ENCODE measurements around the gene NPHP1. TPM values are rescaled to one million over a fixed set of nuclear protein-coding genes. Genes with fewer than 3 reads are reported as not detected.
A peak's percentile ranks its signal among the peaks of the same experiment; 100 is the strongest.

Gene NPHP1
- total RNA-seq, 6 experiments from 2014 or later, result 5.5 to 8.7 (median 6.3) TPM

DNA sequence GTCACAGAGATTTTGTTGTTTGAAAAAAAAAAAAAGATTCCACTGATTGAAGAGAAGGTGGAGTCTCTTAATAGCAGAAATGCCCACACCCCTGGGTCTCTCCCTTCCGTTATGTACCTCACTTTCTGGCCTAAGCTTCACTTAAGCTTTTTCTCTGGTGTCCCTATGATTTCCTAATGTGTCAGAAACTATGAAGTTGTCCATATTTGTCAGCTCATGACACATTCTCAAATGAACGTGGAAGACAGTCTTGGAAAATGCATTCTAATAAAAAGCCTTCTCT lies 83.8 kb downstream of the NPHP1 start:
- Mint-ChIP-seq H3K27ac (no peak overlapping the region), H3K27me3 (ENCODE audit: insufficient read depth) (peaks cover 8% of the 10 kb centered on the region), H3K4me3 (no peak overlapping the region), H3K9me3 (no peaks in the 10 kb centered on the region), H3K36me3 (ENCODE audit: low read depth) (no peaks in the 10 kb centered on the region), H3K4me1 (ENCODE audit: low read depth) (peaks cover 33% of the 10 kb centered on the region)
- TF ChIP-seq, protein P1, sequence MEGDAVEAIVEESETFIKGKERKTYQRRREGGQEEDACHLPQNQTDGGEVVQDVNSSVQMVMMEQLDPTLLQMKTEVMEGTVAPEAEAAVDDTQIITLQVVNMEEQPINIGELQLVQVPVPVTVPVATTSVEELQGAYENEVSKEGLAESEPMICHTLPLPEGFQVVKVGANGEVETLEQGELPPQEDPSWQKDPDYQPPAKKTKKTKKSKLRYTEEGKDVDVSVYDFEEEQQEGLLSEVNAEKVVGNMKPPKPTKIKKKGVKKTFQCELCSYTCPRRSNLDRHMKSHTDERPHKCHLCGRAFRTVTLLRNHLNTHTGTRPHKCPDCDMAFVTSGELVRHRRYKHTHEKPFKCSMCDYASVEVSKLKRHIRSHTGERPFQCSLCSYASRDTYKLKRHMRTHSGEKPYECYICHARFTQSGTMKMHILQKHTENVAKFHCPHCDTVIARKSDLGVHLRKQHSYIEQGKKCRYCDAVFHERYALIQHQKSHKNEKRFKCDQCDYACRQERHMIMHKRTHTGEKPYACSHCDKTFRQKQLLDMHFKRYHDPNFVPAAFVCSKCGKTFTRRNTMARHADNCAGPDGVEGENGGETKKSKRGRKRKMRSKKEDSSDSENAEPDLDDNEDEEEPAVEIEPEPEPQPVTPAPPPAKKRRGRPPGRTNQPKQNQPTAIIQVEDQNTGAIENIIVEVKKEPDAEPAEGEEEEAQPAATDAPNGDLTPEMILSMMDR (IDR thresholded peaks at IDR 0.05), result no peak
- DNase-seq, result no peak

DNA sequence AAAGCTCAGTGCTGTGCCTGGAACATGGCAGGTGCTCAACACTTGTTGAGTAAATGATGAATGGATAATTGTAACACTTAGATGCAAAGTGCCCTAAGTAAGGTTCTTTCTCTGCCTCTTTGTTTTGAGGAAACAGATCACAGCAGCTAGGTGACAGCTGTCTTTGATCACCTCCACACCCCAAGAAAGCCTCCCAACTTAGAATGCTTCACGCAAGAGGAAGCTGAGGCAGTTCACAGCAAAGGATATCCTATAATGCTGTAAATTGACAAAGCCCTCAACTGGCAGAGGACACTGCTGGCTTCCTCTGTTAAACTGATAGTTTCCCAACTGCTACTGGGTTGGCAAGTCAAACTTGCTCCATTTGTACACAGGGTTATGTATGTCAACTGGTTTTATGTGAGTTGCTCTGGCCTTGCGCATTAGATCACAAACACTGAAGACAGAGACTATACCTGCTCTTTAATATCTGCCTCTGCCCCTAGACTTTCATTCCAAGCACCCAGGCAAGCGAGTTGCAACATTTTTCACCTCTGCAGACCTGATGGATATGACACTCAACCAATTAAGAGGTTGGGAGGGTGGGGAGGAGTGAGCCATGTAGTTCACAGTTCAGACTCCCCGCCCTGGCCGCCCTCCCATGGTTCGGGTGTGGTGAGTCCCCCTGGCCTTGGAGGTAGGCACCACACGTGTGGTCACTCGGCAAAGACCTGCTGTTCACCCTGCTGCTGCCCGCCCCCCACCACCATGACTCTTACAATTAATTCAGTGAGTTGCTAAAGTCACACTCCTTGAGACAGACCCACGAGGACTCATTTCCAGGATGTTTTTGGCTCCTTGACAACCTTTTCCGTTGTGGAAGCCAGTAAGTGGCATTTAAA lies 84.4 kb downstream of the NPHP1 start:
- TF ChIP-seq, protein P1 (IDR thresholded peaks at IDR 0.05), result no peak
- DNase-seq, result no peak
- Mint-ChIP-seq H3K9me3 (no peaks in the 10 kb centered on the region), H3K27ac (no peak overlapping the region), H3K4me1 (ENCODE audit: low read depth) (peaks cover 31% of the 10 kb centered on the region), H3K36me3 (ENCODE audit: low read depth) (no peaks in the 10 kb centered on the region), H3K27me3 (ENCODE audit: insufficient read depth) (peaks cover 8% of the 10 kb centered on the region), H3K4me3 (no peak overlapping the region)

DNA sequence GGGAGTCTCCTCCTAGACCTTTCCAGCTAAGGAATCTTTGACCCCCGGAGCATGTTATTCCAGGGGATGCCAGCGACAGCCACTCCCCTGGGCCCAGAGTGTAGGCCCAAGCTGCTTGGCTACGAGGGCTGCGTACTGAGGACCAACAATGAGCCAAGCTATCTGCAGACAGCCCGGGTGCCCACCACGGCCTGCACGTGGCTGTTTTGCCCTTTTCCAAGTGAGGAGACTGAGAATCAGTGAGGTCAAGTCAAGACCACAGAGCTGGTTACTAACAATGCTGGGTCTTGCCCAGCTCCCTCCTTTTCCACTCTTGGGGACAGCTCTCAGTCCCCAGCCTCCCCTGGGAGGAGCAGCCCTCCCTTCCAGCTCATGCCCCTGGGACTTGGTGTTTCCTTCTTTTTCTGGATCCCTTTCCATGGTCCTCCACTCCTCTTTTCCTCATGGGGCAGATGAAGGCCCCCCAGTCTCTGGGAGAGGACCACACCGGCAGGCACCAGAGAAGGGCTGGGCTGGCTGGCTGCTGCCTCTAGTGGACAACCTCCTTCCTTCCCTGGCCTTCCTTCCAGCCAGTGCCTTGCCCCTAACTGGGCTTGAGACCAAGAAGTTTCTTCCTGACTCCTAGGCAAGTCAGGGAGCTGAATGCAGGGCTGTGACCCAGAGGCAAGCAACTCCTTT lies 88.6 kb downstream of the NPHP1 start:
- DNase-seq, result peak; percentile 67
- peaks cover 37% of the 10 kb centered on the region for H3K4me1 Mint-ChIP-seq (ENCODE audit: low read depth)
- H3K27ac Mint-ChIP-seq, result peak overlapping the region; percentile 60; the same call in 1 of the 2 replicates
- peak overlapping the region; percentile 82 for H3K4me3 Mint-ChIP-seq
- TF ChIP-seq, protein P1 (IDR thresholded peaks at IDR 0.05), result peak; percentile 81
- H3K9me3 Mint-ChIP-seq, result no peaks in the 10 kb centered on the region
- peaks cover 18% of the 10 kb centered on the region for H3K36me3 Mint-ChIP-seq (ENCODE audit: low read depth)
- H3K27me3 Mint-ChIP-seq (ENCODE audit: insufficient read depth), result peaks cover 8% of the 10 kb centered on the region

DNA sequence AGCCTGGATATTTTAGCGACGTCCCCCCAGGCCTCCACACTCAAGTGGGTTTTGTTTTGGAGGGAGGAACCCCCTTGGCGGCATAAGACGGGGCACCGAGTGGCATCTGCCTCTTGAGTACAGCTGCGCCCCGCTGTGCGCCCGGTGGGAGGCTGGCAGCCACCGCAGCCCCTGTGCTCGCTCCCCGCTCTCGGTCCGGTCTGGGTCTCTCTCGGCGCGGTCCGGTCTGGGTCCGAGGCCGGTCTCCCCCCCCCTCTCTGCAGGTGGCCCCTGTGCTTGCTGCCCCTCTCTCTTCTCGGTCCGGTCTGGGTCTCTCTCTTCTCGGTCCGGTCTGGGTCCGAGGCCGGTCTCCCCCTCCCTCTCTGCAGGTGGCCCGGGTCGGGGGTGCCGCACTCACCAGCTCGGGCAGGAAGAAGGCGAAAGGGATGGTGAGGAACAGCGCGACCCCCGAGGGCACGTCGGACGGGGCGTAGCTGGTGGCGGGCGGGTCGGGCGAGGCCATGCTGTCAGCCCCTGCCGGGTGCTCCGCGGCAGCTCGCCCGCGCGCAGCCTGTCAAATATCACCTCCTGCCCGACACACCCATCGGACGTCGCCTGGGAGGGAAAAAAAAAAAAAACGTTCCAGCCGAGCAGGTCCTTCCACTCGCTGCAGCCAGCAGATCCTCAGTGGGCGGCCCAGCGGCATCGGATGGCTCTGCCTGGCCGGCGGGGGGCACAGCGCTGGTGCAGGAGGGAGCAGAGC lies 89.4 kb downstream of the NPHP1 start, which contains the start of gene MALL:
TSS of gene MALL (minus strand) at position 532 of the 742 bp plus-strand sequence. CDS start at position 502, 30 bp downstream.
- peak; percentile 11 for DNase-seq
- H3K9me3 Mint-ChIP-seq, result peaks cover 4% of the 10 kb centered on the region; the same call in 1 of the 2 replicates
- H3K27me3 Mint-ChIP-seq (ENCODE audit: insufficient read depth), result peaks cover 8% of the 10 kb centered on the region
- peak within 1 kb of the TSS; percentile 60 for H3K27ac Mint-ChIP-seq
- peaks cover 25% of the 10 kb centered on the region for H3K36me3 Mint-ChIP-seq (ENCODE audit: low read depth)
- peaks cover 32% of the 10 kb centered on the region for H3K4me1 Mint-ChIP-seq (ENCODE audit: low read depth)
- TF ChIP-seq, protein P1 (IDR thresholded peaks at IDR 0.05), result no peak
- peak within 1 kb of the TSS; percentile 82 for H3K4me3 Mint-ChIP-seq

DNA sequence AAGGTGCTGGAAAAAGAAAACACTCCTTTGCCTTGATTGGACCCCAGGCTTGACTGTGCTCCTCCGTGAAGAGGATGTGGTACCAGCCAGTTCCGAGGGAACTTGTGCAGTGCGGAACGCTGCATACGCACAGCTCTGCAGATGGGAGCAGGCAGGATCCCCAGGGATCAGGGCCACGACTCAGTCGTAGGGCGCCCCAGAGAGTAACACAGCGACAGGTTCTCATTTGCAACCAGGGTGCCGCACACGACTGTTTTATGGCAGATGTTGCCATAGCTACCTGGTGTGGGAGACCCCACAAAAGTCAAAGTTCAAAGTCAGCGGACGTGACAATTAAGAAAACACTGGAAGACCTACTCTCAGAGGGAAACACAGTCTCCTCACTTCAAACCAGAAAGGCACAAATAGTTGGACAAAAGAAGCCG lies 90.0 kb downstream of the NPHP1 start:
- H3K9me3 Mint-ChIP-seq, result peaks cover 10% of the 10 kb centered on the region; the same call in 1 of the 2 replicates
- no peak overlapping the region; the same call in 1 of the 2 replicates for H3K27ac Mint-ChIP-seq
- H3K36me3 Mint-ChIP-seq (ENCODE audit: low read depth), result peaks cover 31% of the 10 kb centered on the region
- peak overlapping the region; percentile 82 for H3K4me3 Mint-ChIP-seq
- TF ChIP-seq, protein P1 (IDR thresholded peaks at IDR 0.05), result no peak
- no peak for DNase-seq
- H3K27me3 Mint-ChIP-seq (ENCODE audit: insufficient read depth), result peaks cover 8% of the 10 kb centered on the region
- H3K4me1 Mint-ChIP-seq (ENCODE audit: low read depth), result peaks cover 32% of the 10 kb centered on the region
